HG03558 (cell line): ENCODE measurements around the gene PTPRE.
"Not testable (repeated sequence)": the region's sequence is repeated elsewhere in the genome, so short reads cannot be mapped to it uniquely, and the experiment has no call there.

ENCODE experiments used
- ATAC-seq: cut with Tn5 transposase; IDR thresholded peaks from one replicate; pipeline ENCODE4 v1.9.1; 2021; ENCODE audit warnings: moderate number of reproducible peaks; ENCODE audit not compliant: unreplicated experiment; ENCODE audit errors: extremely low read depth

PTPRE gene

DNA sequence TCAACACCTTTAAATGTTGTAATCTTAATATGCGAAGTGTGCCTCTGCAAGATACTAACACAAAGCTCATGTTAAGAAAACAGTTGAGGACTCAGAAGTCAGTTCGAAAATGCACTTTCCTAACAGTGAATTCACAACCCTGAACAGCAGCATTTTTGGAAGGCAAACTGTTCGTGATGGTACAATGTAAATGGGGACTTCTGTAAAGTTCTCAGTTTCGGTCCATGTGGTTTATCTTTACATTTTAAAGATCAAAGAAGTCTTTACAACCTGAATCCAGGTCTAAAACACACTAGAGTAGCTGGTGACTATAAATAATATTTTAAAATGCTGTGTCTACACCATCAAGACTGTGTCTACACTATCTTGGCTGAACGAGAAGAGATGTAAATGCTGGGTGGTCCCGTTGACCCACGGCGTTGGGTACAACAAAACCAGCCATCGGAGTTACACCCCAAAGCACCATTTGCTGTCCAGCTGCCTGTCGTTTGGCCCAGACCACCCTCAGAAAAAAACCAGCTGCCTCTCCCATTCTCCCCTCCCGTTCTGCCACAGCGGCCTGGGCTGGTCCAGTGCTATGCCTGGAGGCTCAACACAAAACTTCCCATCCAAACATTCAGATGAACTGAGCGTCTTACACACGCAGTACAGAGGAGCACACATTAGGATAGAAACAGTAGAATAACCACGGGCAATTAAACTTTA lies 176.4 kb downstream of the PTPRE start:
- ATAC-seq: no peak

GRCh38 chr10:128084364-128084763 lies 177.5 kb downstream of the PTPRE start:
- no peak for ATAC-seq

- ATAC-seq: no peak
Observed at GRCh38 chr10:128084991-128085390, 178.1 kb downstream of the PTPRE start.

GRCh38 chr10:128086003-128086863 lies 179.3 kb downstream of the PTPRE start:
- no peak for ATAC-seq

GRCh38 chr10:128087146-128087883 lies 180.4 kb downstream of the PTPRE start:
- ATAC-seq: no peak

DNA sequence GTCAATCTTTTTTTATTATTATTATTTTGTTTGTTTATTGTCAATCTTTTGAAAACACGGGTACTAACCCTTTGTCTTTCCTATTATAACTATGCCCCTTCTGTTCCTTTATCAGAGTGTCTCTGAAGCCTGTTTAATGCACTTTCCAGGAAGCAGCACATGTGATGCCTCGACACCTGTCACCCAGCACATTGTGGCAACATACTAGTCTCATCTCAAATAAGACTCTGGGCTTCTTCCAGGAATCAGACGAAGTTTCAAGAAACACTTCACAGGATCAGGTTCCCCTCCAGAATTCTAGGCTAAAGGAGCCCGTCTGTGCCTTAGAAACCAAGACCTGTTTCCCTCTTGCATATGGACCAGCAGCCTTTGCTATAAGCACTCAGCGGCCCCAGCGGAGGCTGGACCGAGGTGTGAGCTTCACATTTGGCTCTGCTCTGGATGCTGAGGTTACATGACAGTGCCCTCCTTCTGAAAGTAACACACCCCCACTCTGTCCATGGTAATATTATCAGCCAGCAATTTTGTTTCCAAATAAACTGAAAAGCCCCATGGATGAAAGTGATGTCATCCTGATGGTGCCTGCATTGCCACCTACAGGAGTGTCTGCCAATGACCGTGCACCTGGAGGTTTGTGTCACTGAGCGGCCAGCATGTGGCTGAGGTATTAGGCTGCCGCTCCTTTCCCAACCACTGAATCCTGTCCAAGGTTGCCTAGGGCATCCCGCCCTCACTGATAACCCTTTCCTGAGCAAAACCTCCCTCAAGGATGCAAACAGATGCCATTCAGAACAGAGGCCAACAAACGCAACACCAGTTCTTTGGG lies 181.2 kb downstream of the PTPRE start:
- no peak for ATAC-seq

DNA sequence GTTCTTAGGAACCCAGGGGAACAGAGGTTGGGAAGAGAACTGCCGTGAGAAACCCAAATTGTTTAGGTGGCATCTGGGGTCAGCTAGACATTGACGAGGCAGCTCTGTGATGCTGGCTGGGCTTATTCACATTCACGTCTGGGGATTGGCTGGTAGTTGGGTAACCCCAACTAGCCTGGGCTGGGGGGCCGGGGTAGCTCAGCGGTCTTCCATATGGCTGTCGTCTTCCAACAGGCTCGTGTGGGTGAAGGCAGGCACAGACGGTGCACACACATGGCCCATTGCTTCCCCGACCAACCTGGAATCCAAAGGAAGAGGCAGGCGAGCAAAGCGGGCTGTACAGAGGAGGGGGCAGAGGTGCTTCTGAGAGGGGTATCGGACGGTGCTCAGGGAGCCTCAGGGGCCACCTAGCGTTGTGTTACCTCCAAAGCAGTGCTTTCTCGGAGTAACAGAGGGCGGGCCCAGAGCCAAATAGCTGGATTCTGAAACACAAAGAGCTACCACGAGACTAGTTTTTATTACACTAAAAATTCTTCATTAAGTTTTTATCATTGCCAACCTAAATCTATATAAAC lies 184.8 kb downstream of the PTPRE start:
- no peak for ATAC-seq

GRCh38 chr10:128092454-128092853 lies 185.6 kb downstream of the PTPRE start:
- ATAC-seq: no peak

GRCh38 chr10:128094596-128094995 lies 187.7 kb downstream of the PTPRE start:
- not testable (repeated sequence) for ATAC-seq

DNA sequence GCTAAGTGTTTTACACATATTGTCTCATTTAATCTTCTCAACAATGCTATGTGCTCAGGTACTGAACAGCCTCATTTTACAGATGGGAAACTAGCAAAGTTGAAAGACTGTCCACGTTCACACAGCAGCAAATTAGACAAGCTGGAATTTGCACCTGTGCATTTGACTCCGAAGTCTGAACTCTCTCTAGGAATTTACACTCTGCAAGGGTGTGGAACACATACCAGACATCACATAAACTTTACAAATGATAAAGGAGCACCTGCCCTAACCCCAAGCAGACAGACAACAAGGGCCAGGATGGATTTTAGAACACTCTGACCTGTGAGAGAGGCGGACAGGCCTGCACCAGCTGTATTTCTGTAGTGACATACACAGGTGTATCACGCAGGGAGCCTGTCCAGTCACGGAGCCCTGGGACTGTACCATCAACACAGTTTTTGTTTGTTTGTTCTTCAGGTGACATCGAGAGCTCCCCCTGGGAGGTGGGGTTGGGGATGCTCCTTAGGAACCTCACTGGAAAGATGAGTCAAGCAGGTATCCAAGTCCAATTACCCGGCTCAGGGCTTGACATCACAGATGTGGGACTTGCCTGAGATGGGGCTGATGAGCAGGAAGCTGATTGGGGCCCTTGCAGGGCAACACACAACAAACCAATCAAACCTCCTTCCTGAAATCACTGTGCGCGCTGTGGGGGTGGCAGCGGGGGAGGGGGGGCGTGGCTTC lies 188.3 kb downstream of the PTPRE start:
- peak; percentile 92 for ATAC-seq

DNA sequence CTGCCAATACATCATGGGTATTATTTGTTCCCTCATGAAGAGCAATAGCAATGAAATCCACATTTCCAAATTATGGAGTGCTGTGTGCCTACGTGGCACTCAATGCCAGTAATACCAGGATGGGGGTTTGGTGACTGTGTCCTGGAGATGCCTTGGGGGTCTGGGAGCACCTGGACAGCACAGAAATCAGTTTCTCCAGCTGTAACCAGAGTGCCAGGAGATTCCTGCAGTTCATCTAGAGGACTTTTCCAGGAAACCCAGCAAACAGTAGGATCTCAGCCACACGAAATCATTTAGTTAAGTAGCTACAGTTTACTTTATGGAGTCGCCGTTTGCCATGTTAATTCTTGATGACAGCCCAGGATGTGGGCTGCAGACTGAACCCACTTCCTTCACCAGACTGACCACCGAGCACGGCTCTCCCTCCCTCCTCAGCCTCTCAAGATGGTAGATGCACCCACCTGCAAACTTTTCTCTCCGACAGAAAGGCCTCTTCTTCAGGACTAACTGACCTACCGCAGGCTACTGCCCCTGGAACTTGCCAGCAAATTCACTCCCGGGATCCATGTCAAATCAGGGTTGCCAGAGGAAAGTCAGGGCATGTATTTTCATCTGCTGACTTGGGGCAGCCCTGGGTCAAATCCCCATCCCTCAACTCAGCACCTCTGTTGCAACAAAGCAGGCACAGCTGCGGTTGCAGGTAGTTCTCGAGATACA lies 189.0 kb downstream of the PTPRE start:
- ATAC-seq: peak; percentile 32

- no peak for ATAC-seq
Observed at GRCh38 chr10:128096486-128097199, 189.7 kb downstream of the PTPRE start.

DNA sequence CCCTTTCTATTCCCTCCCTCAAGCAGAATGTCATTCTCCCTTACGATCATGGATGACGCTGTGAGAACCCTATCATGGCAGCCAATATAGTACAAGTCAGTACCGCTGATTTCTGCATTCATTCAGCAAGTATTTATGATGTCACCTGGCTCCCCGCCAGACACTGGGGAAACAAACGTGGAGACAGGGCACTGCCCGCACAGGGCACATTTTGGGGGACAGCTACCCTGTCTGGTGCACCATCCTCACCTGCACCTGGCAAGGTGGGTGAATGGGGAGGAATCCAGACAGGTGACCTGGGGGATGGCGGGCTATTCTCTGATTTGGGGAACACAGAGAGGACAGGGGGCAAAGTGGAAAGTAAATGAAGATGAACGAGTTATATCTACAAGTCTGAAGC lies 190.9 kb downstream of the PTPRE start:
- ATAC-seq: no peak

DNA sequence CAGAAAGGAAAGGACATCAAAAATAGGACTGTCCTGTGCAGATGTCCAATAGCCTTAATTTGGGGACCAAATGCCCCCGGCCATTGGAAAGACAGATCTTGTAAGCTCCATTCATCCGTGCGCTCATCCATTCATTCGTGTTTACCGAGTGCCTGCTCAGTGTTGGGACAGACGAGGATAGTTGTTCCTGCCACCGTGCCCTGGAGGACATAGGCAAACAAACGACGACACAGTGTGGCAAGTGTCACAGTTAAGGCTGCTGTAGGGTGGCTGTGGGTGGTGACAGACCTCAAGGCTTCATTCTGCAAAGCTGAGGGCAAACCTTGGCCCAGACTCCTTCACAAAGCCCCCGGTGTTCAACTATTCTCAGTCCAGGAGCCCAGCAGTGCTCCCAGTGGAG lies 191.7 kb downstream of the PTPRE start:
- ATAC-seq: no peak

GRCh38 chr10:128099901-128100300 lies 193.0 kb downstream of the PTPRE start:
- no peak for ATAC-seq

DNA sequence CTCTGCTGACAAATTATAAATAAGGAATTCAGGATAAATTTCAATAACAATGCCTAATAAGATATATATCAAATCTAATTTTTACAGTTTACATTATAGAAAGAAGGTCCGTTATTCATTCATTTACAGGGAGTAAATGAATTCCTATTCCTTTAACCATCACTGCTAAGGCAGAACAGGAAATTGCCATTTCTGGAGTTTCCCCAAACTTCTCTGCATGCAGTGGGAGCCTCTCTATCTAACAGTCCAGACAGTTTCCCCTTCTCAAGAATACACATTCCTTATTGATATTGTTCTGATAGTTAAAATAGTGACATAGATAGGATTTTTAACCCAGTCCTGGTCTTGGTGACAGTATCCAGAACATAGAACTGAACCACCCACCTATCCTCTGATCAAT lies 195.0 kb downstream of the PTPRE start:
- ATAC-seq: no peak

DNA sequence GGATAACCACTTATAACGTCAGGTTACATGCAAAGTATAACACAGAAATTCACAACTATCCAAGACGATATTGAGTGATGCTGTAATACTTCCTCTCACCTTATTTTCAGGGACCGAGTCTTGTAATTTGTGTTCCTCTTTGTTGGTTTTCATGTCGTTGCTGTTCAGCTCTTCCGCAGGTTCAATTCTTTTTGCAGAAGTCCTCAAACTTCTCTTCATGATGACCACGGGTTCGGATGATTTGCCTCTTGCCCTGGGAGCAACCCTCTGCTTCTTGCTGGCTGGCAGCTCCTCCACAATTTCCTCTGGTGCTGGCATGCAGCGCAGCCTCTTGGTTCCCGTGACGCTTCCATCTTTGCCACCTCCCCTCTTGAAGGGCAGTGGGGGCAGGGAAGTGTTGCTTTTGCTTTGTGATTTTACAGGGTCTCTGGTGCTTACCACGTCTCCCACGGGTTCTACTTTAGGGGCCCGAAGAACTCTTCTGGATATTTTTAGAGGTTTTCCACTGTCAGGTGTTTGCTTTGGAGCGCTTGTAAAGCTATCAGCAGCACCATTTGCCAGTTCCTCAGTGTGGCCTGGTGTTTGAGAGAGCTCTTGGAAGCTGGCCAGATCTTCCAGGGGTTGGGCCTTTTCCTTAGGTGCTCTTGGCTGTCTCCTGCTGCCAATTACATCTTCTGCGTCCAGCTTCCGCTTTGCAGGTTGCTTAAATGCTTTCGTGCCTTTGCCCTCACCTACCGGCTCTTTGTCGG lies 195.8 kb downstream of the PTPRE start:
- no peak for ATAC-seq
